ENCODE measurements around the gene NPAS3.

The NPAS3 gene

GRCh38 chr14:33480071-33480886 is 541.6 kb downstream of the NPAS3 start:
- H4K20me1 ChIP-seq: no peaks in the 10 kb centered on the region; a peak in 1 of 22 replicates
- H3K9ac ChIP-seq: no peak overlapping the region
- no peaks in the 10 kb centered on the region for H3K9me3 ChIP-seq (replicated peaks in 1 of 11)
- H3K27me3 ChIP-seq: no peaks in the 10 kb centered on the region
- H3K27ac ChIP-seq: no peak overlapping the region
- TF ChIP-seq Cebpa-rat (IDR thresholded peaks at IDR 0.05): no peak
- H3K4me1 ChIP-seq: peaks cover 0 to 23% (median 11%) of the 10 kb centered on the region in 10 experiments; a peak in 14 of 20 replicates
- no peaks in the 10 kb centered on the region for H3K36me3 ChIP-seq
- no peak overlapping the region for H3K4me2 ChIP-seq
- no peak overlapping the region for H3K4me3 ChIP-seq

DNA sequence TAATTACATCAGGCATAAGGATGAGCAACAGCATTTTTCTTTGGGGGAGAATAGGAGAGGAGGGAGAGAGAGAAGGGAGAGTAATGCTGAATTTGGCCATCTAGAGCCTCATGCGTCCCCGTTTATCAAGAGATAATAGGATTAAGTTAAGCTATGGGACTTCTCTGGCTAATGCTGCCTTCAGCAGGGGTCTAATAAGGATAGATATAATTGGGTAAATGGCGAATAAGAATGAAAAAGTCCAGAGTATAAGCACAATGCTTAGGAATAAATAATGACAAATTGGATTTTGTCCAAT is 542.2 kb downstream of the NPAS3 start:
- H4K20me1 ChIP-seq: no peaks in the 10 kb centered on the region; a peak in 1 of 22 replicates
- H3K4me1 ChIP-seq: peaks cover 0 to 23% (median 11%) of the 10 kb centered on the region in 10 experiments; a peak in 14 of 20 replicates
- no peak for TF ChIP-seq Cebpa-rat (IDR thresholded peaks at IDR 0.05)

GRCh38 chr14:33483110-33483509 is 544.4 kb downstream of the NPAS3 start:
- no peak overlapping the region for H3K4me3 ChIP-seq
- no peak overlapping the region for H3K9ac ChIP-seq
- no peaks in the 10 kb centered on the region for H3K36me3 ChIP-seq
- no peaks in the 10 kb centered on the region for H3K27me3 ChIP-seq
- no peaks in the 10 kb centered on the region; a peak in 1 of 22 replicates for H4K20me1 ChIP-seq
- no peaks in the 10 kb centered on the region for H3K9me3 ChIP-seq (replicated peaks in 1 of 11)
- H3K27ac ChIP-seq: no peak overlapping the region
- no peak for TF ChIP-seq Cebpa-rat (IDR thresholded peaks at IDR 0.05)
- H3K4me1 ChIP-seq: peaks cover 0 to 23% (median 11%) of the 10 kb centered on the region in 10 experiments; a peak in 14 of 20 replicates
- H3K4me2 ChIP-seq: peak overlapping the region in 3 of 11 experiments; percentile 4 to 54 (median 10); a peak in 5 of 22 replicates

More for the DNA sequence above, 542.2 kb downstream of the NPAS3 start:
- H3K4me2 ChIP-seq: no peak overlapping the region
- no peaks in the 10 kb centered on the region for H3K27me3 ChIP-seq
- no peak overlapping the region for H3K9ac ChIP-seq
- no peaks in the 10 kb centered on the region for H3K36me3 ChIP-seq
- H3K9me3 ChIP-seq (replicated peaks in 1 of 11): no peaks in the 10 kb centered on the region
- no peak overlapping the region for H3K27ac ChIP-seq
- H3K4me3 ChIP-seq: no peak overlapping the region

DNA sequence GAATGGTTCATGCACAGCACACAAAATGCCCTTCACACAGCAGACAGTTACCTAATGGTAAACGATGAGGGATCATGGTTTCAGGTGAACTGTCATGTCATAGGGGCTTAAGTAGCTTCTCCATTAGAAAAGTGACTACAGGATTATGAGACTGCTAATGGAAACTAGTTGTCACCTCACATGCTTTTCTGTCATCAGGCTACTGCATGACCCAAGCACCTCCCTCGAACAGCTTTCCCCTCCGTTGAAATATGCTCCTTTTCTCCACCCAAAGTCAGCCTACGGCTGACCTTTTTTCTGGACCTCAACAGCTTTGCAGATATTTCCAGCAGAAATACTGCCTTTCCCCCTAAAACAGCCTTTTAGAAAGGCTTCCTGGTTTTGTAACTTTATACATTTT is 544.9 kb downstream of the NPAS3 start:
- Histone ChIP-seq H3K9ac (no peak overlapping the region), H3K4me3 (no peak overlapping the region), H3K27ac (no peak overlapping the region), H3K4me2 (peak overlapping the region in 4 of 11 experiments; percentile 7 to 68 (median 44); a peak in 7 of 22 replicates), H3K36me3 (no peaks in the 10 kb centered on the region), H3K4me1 (peaks cover 0 to 23% (median 11%) of the 10 kb centered on the region in 10 experiments; a peak in 14 of 20 replicates), H4K20me1 (no peaks in the 10 kb centered on the region; a peak in 1 of 22 replicates), H3K9me3 (replicated peaks in 1 of 11) (no peaks in the 10 kb centered on the region), H3K27me3 (no peaks in the 10 kb centered on the region)
- no peak for TF ChIP-seq Cebpa-rat (IDR thresholded peaks at IDR 0.05)

DNA sequence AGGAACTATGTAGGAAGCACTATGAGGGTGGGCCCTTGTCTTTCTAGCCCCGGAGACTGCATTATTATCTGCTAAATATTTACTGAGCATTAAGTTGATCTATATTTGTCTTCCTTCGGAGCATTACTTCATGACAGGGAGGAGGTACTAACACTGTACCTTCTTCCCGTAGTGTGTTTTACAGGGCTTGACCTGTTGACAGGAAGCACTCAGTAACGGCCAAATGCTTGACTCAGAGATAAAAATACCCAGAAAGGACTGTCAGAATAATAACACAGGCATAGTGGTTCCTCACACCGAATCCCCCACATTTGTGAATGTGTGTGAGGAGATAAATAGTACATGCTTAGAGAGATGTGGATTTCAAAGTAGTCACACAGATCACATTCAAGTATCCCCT is 545.6 kb downstream of the NPAS3 start:
- Histone ChIP-seq H3K9me3 (replicated peaks in 1 of 11) (no peaks in the 10 kb centered on the region), H3K27ac (no peak overlapping the region), H3K9ac (no peak overlapping the region), H3K4me3 (no peak overlapping the region), H3K27me3 (no peaks in the 10 kb centered on the region), H4K20me1 (no peaks in the 10 kb centered on the region; a peak in 1 of 22 replicates), H3K4me2 (peak overlapping the region in 9 of 11 experiments; percentile 2 to 68 (median 35); a peak in 18 of 22 replicates), H3K4me1 (peaks cover 0 to 23% (median 11%) of the 10 kb centered on the region in 10 experiments; a peak in 14 of 20 replicates), H3K36me3 (no peaks in the 10 kb centered on the region)
- TF ChIP-seq Cebpa-rat (IDR thresholded peaks at IDR 0.05): no peak

DNA sequence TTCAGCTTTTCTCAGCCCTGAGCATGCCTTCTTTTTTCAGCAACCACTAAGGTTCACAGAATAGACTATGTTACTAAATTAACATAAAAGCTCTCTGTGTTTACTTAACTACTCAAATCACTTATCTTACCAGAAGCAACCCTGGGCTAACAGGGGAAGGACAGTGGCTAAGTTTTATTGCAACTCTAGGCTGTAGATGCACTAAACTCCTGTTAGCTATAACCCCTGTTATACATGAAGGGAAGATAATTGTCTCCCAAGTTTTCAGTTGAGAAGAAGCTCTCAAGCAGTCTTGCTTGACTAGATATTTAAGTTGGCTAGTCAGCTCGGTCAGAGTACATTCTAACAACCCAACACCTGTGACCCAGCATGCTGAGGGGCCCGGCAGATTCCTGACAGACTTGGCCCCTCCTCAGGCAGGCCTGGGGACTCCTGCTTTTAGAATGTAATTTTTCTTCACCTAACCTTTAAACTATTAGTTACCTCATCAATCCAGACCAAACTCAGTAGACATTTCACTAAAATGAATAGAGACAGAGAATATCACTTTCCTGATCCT is 547.7 kb downstream of the NPAS3 start:
- H3K27ac ChIP-seq: no peak overlapping the region
- H4K20me1 ChIP-seq: no peaks in the 10 kb centered on the region; a peak in 1 of 22 replicates
- H3K4me3 ChIP-seq: no peak overlapping the region
- peaks cover 0 to 23% (median 11%) of the 10 kb centered on the region in 10 experiments; a peak in 14 of 20 replicates for H3K4me1 ChIP-seq
- no peak overlapping the region for H3K4me2 ChIP-seq
- H3K9me3 ChIP-seq (replicated peaks in 1 of 11): no peaks in the 10 kb centered on the region
- H3K36me3 ChIP-seq: no peaks in the 10 kb centered on the region
- no peak for TF ChIP-seq Cebpa-rat (IDR thresholded peaks at IDR 0.05)
- H3K9ac ChIP-seq: no peak overlapping the region
- H3K27me3 ChIP-seq: no peaks in the 10 kb centered on the region

- Histone ChIP-seq H3K9ac (no peak overlapping the region), H4K20me1 (no peaks in the 10 kb centered on the region; a peak in 1 of 22 replicates), H3K4me2 (no peak overlapping the region), H3K27me3 (no peaks in the 10 kb centered on the region), H3K4me3 (no peak overlapping the region), H3K4me1 (peaks cover 0 to 17% (median 11%) of the 10 kb centered on the region in 10 experiments; a peak in 14 of 20 replicates), H3K36me3 (no peaks in the 10 kb centered on the region), H3K9me3 (replicated peaks in 1 of 11) (no peaks in the 10 kb centered on the region), H3K27ac (no peak overlapping the region)
- no peak for TF ChIP-seq Cebpa-rat (IDR thresholded peaks at IDR 0.05)
These were observed 549.9 kb downstream of the NPAS3 start for GRCh38 chr14:33488582-33488981.

DNA sequence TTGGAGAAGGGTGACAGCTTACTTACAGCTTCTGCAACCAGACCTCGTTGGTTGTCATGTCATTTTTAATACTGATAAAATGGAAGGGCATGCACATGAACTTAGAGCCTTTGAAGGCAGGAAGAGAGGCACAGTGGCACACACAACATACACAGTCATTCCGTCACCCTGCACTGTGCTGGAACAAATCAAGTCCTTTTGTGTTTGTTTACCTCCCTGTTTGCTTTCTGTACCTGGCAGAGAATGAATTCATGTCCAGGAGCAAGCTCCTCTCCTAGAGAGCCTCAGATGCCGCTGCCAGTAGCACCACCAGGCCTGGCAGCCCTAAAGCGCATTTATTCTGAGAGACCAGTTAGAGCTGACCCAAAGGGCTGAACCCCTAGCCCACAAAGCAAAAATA is 551.9 kb downstream of the NPAS3 start:
- no peak for TF ChIP-seq Cebpa-rat (IDR thresholded peaks at IDR 0.05)
- no peak overlapping the region for H3K4me3 ChIP-seq
- no peak overlapping the region for H3K4me2 ChIP-seq
- no peaks in the 10 kb centered on the region for H4K20me1 ChIP-seq
- no peaks in the 10 kb centered on the region for H3K4me1 ChIP-seq
- no peak overlapping the region for H3K27ac ChIP-seq
- H3K36me3 ChIP-seq: no peaks in the 10 kb centered on the region
- H3K27me3 ChIP-seq: no peaks in the 10 kb centered on the region
- H3K9ac ChIP-seq: no peak overlapping the region
- peaks cover 0 to 11% (median 0%) of the 10 kb centered on the region in 11 experiments; a peak in 1 of 22 replicates for H3K9me3 ChIP-seq (replicated peaks in 1 of 11)

DNA sequence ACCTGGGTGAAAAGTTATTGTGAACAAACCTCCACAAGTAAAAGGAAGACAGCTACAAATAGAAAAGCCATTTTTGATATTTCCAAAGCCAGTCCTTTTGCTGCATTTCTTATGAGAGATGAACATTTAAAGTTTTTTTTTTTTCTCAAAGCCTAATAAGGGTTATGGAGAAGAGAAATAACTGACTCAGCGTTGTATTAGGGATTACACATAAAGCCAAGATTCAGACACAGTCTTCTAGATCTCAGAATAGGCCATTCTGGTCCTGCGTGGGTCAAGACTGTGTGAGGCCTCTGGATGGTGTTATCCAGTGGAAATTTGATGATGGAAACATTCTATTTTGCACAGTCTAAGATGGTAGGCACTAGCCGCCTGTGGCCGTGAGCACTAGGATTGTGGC is 552.4 kb downstream of the NPAS3 start:
- Histone ChIP-seq H3K36me3 (no peaks in the 10 kb centered on the region), H3K27ac (no peak overlapping the region)
- no peak for TF ChIP-seq Cebpa-rat (IDR thresholded peaks at IDR 0.05)

More for the DNA sequence above, 552.4 kb downstream of the NPAS3 start:
- Histone ChIP-seq H3K4me3 (no peak overlapping the region), H3K4me2 (no peak overlapping the region), H4K20me1 (no peaks in the 10 kb centered on the region), H3K27me3 (no peaks in the 10 kb centered on the region), H3K9ac (no peak overlapping the region), H3K4me1 (no peaks in the 10 kb centered on the region), H3K9me3 (replicated peaks in 1 of 11) (peaks cover 0 to 11% (median 0%) of the 10 kb centered on the region in 11 experiments; a peak in 1 of 22 replicates)

Data from BLaER1 treated with 17β-estradiol and CSF1 and Interleukin-3, amounts not matched to agents 10 nM and 100 nM (cell line).